Embryonic facial prominence (tissue), 1 donor: ENCODE results near the gene NAMPT.
"Not testable (repeated sequence)": the region's sequence is repeated elsewhere in the genome, so short reads cannot be mapped to it uniquely, and the experiment has no call there.

ENCODE experiments used
- DNase-seq: peaks from one replicate; pipeline ENCODE4 v3.0.0-alpha.2; 2016; ENCODE audit errors: extremely low spot score

The NAMPT gene

GRCh38 chr7:106304568-106304967 is 19.8 kb upstream of the NAMPT start:
- DNase-seq = no peak

- DNase-seq = not testable (repeated sequence)
These were observed 13.8 kb upstream of the NAMPT start for GRCh38 chr7:106298631-106299030.

GRCh38 chr7:106298155-106298554 is 13.4 kb upstream of the NAMPT start:
- not testable (repeated sequence) for DNase-seq

GRCh38 chr7:106294334-106294733 is 9.6 kb upstream of the NAMPT start:
- DNase-seq = no peak

- no peak for DNase-seq
These were observed 6.5 kb upstream of the NAMPT start for GRCh38 chr7:106291247-106291646.

GRCh38 chr7:106290319-106290718 is 5.5 kb upstream of the NAMPT start:
- no peak for DNase-seq

- no peak for DNase-seq
These were observed 5.1 kb upstream of the NAMPT start for GRCh38 chr7:106289848-106290247.

GRCh38 chr7:106288263-106288662 is 3.5 kb upstream of the NAMPT start:
- no peak for DNase-seq

GRCh38 chr7:106287786-106288185 is 3.0 kb upstream of the NAMPT start:
- no peak for DNase-seq

GRCh38 chr7:106285855-106286492 is 1.2 kb upstream of the NAMPT start:
- no peak for DNase-seq

- DNase-seq = peak; percentile 92
These were observed 470 bp upstream of the NAMPT start for GRCh38 chr7:106285051-106285854.

GRCh38 chr7:106283831-106284713 is 711 bp downstream of the NAMPT start:
- DNase-seq = no peak

GRCh38 chr7:106283501-106283830 is 1.3 kb downstream of the NAMPT start:
- no peak for DNase-seq

- DNase-seq = no peak
These were observed 1.9 kb downstream of the NAMPT start for GRCh38 chr7:106282852-106283251.

- no peak for DNase-seq
These were observed 2.4 kb downstream of the NAMPT start for GRCh38 chr7:106282390-106282789.

- DNase-seq = no peak
These were observed 3.0 kb downstream of the NAMPT start for GRCh38 chr7:106281585-106282318.

GRCh38 chr7:106281127-106281526 is 3.7 kb downstream of the NAMPT start:
- DNase-seq = no peak

- DNase-seq = no peak
These were observed 5.2 kb downstream of the NAMPT start for GRCh38 chr7:106279425-106280197.

GRCh38 chr7:106278695-106279094 is 6.1 kb downstream of the NAMPT start:
- no peak for DNase-seq

GRCh38 chr7:106277976-106278375 is 6.8 kb downstream of the NAMPT start:
- DNase-seq = no peak

GRCh38 chr7:106276513-106276912 is 8.3 kb downstream of the NAMPT start:
- no peak for DNase-seq
